HepG2 (cell line): ENCODE results near the gene ISLR. TPM values are rescaled to one million over a fixed set of nuclear protein-coding genes. Genes with fewer than 3 reads are reported as not detected.

Experiments used
- ATAC-seq: fragments of 200-7000 bp; cut with Tn5 transposase; 3 replicates; pipeline ENCODE4 v1.9.1; 2020; ENCODE audit warnings: mild to moderate bottlenecking, moderate library complexity
- BruUV-seq: library from RNA; stranded (reverse); fragments of 400-500 nt; replicated peaks from 2 replicates; lab custom pipeline; 2021; lab: Mats Ljungman, UMichigan
- CTCF ChIA-PET: fragments of 300-600 bp; formaldehyde crosslinking; extraction: SDS; loops from one replicate; lab custom pipeline; 2021; ENCODE audit warnings: low total read pairs, inconsistent platforms, low intra/inter-chr PET ratio; lab: Yijun Ruan, JAX
- POLR2A ChIA-PET: fragments of 350-600 bp; sonication (Branson Sonifier 250); formaldehyde crosslinking; loops from one replicate; lab custom pipeline; 2020; ENCODE audit warnings: antibody characterized with exemption, inconsistent platforms; lab: Yijun Ruan, JAX
- DNase-seq: peaks from one replicate; pipeline ENCODE4 v3.0.0-alpha.2; 2015; ENCODE audit warnings: low spot score
- FAIRE-seq: peaks from 3 replicates; lab custom pipeline; 2011; peaks lifted over from hg19 to GRCh38; lab: Jason Lieb, UNC
- H2AFZ ChIP-seq: one replicate; pipeline ENCODE4 v1.6.1; 2011; ENCODE audit warnings: low read length, inconsistent platforms
- H3K27ac ChIP-seq: fragments of 300-600 bp; 3 replicates; pipeline ENCODE4 v1.8.0; 2011; ENCODE audit warnings: mixed run types, mild to moderate bottlenecking, mixed read lengths, low read length, inconsistent platforms; ENCODE audit not compliant: insufficient read depth; ENCODE audit errors: extremely low read length
- H3K27me3 ChIP-seq, 2 experiments: fragments of 200-600 bp in 1 of 2; 2 replicates in 1 of 2; 3 replicates in 1 of 2; pipeline versions ENCODE4 v1.6.0 to v1.8.0; 2011; ENCODE audit warnings: low read length in 2 of 2, mild to moderate bottlenecking in 2 of 2, moderate library complexity in 2 of 2, inconsistent platforms in 1 of 2; ENCODE audit not compliant: insufficient read depth in 2 of 2, control insufficient read depth in 1 of 2
- H3K36me3 ChIP-seq, 2 experiments: fragments of 200-600 bp in 1 of 2; replicated peaks in 1 of 2; 2 replicates in 1 of 2; 3 replicates in 1 of 2; pipeline versions ENCODE4 v1.5.1 to v1.8.0; 2011; ENCODE audit warnings: low read length in 2 of 2, inconsistent platforms in 1 of 2; ENCODE audit not compliant: insufficient read depth in 2 of 2, control insufficient read depth in 1 of 2
- H3K4me1 ChIP-seq: 2 replicates; pipeline ENCODE4 v1.5.1; 2012; ENCODE audit warnings: low read length, inconsistent platforms; ENCODE audit not compliant: insufficient read depth
- H3K4me2 ChIP-seq: 2 replicates; pipeline ENCODE4 v1.6.0; 2011; ENCODE audit warnings: low read depth, low read length, inconsistent platforms
- H3K4me3 ChIP-seq, 3 experiments: fragments of 200-600 bp in 1 of 3; sonication (generic), shearing (Covaris generic) in 1 of 3; replicated peaks in 1 of 3; 2 replicates each; pipeline ENCODE4 v1.5.1; 2011 to 2016; ENCODE audit warnings: low read length in 3 of 3, inconsistent platforms in 2 of 3, low read depth in 2 of 3, mild to moderate bottlenecking in 2 of 3, control low read depth in 1 of 3, mixed read lengths in 1 of 3; ENCODE audit not compliant: insufficient read depth in 1 of 3
- H3K79me2 ChIP-seq: one replicate; pipeline ENCODE4 v1.6.1; 2011; ENCODE audit warnings: low read length, inconsistent platforms; ENCODE audit not compliant: insufficient read depth
- H3K9ac ChIP-seq: 2 replicates; pipeline ENCODE4 v1.6.0; 2011; ENCODE audit warnings: mild to moderate bottlenecking, low read depth, low read length, inconsistent platforms; ENCODE audit not compliant: insufficient read depth
- H3K9me3 ChIP-seq: 2 replicates; pipeline ENCODE4 v1.5.1; 2012; ENCODE audit warnings: mild to moderate bottlenecking, low read length
- H4K20me1 ChIP-seq: 2 replicates; pipeline ENCODE4 v1.6.0; 2011; ENCODE audit warnings: inconsistent platforms, mild to moderate bottlenecking, low read length, moderate library complexity; ENCODE audit not compliant: insufficient read depth
- AHR ChIP-seq: IDR thresholded peaks from 2 replicates; pipeline ENCODE4 v1.6.1; 2018; ENCODE audit warnings: missing genetic modification reagents, missing compliant biosample characterization
- PLRG1 ChIP-seq: fragments of 450-650 bp; conservative IDR thresholded peaks from 2 replicates; pipeline ENCODE4 v1.6.1; 2016
- RORA ChIP-seq: sonication (generic); formaldehyde crosslinking; IDR thresholded peaks from 2 replicates; pipeline ENCODE4 v1.5.0; 2020; ENCODE audit warnings: mild to moderate bottlenecking, missing genetic modification reagents, moderate library complexity
- ZBTB42 ChIP-seq: sonication (generic); formaldehyde crosslinking; IDR thresholded peaks from 2 replicates; pipeline ENCODE4 v1.5.0; 2020; ENCODE audit warnings: mild to moderate bottlenecking, missing genetic modification reagents
- ZBTB7A ChIP-seq: sonication (generic); formaldehyde crosslinking; IDR thresholded peaks from 2 replicates; pipeline ENCODE4 v1.8.0; 2022; ENCODE audit warnings: mild to moderate bottlenecking, missing genetic modification reagents
- ZKSCAN8 ChIP-seq: IDR thresholded peaks from 2 replicates; pipeline ENCODE4 v1.6.1; 2016; ENCODE audit warnings: borderline replicate concordance, missing genetic modification reagents, missing compliant biosample characterization
- WGBS: methylation state at CpG from one replicate; pipeline ENCODE4 v1.1.6; 2017; ENCODE audit warnings: low lambda C conversion rate; 5-methylcytosine and 5-hydroxymethylcytosine counted together
- in situ Hi-C: cut with HindIII; loops from 2 replicates; pipeline ENCODE4 v1.10.0; 2017; ENCODE audit warnings: low pct_unique_long_range_greater_than_20kb; ENCODE audit not compliant: extremely low pct_ligation_motif_present
- intact Hi-C: fragments of 100-400 bp; cut with micrococcal nuclease; formaldehyde crosslinking; loops from one replicate; pipeline ENCODE4 v1.10.0; 2022; ENCODE audit not compliant: unreplicated experiment
- polyA plus RNA-seq, 8 experiments: library from polyadenylated mRNA; depleted of rRNA in 3 of 8; stranded (reverse) in 7 of 8; unstranded in 1 of 8; fragments of >200 nt; fragmentation: Illumina TruSeq in 4 of 8; extraction: Trizol in 4 of 8; gene quantifications; 2 replicates each; pipeline versions ENCODE4 v1.2.1 to v1.2.3, GENCODE V29; 2011 to 2016; ENCODE audit warnings: low read depth in 4 of 8, missing spikeins in 1 of 8, mixed read lengths in 1 of 8; ENCODE audit not compliant: insufficient read depth in 1 of 8
- total RNA-seq, 5 experiments: library from RNA; depleted of rRNA; stranded (reverse); fragments of >200 nt; fragmentation: Illumina TruSeq; extraction: Trizol; gene quantifications; 2 replicates each; pipeline ENCODE4 v1.2.3, GENCODE V29; 2016; ENCODE audit warnings: low read depth in 1 of 5
- TF ChIP-seq, protein P1 (sequence below): sonication (generic); formaldehyde crosslinking; IDR thresholded peaks from 2 replicates; pipeline ENCODE4 v1.4.0; 2020; ENCODE audit warnings: missing genetic modification reagents, borderline replicate concordance
- TF ChIP-seq, protein P2 (sequence below): sonication (generic); formaldehyde crosslinking; IDR thresholded peaks from 2 replicates; pipeline ENCODE4 v1.4.0; 2020; ENCODE audit warnings: mild to moderate bottlenecking, missing genetic modification reagents

The ISLR gene
- total and polyA plus RNA-seq, 2 of the 13 experiments (the other 11 are each of a cell fraction or from before 2014, with no cell fraction given): not detected

DNA sequence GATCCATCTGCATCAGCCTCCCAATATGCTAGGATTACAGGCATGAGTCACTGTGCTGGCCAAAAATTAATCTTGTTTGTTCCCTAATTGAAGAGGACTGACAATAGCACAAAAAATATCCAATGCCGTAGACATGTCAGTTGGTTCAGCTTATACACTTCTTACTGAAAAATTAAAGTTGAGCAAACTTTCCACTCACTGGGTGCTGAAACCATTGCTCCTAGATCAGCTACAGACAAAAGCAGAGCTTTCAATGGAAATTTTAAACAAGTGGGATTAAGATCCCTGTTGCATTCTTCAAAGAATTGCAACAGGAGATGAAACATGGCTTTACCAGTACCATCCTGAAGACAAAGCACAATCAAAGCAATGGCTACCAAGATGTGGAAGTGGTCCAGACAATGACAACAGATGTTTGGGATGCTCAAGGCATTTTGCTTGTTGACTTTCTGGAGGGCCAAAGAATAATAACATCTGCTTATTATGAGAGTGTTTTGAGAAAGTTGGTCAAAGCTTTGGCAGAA, 27.2 kb upstream of the ISLR start:
- WGBS: 41% methylated on average over 1 of the region's 1 CpG
- Histone ChIP-seq H3K79me2 (no peaks in the 10 kb centered on the region), H3K4me1 (no peaks in the 10 kb centered on the region), H3K36me3 (no peaks in the 10 kb centered on the region), H3K4me3 (no peak overlapping the region), H3K27ac (no peak overlapping the region), H3K9ac (no peak overlapping the region), H3K9me3 (no peaks in the 10 kb centered on the region), H3K4me2 (no peak overlapping the region), H2AFZ (no peak overlapping the region), H4K20me1 (no peaks in the 10 kb centered on the region), H3K27me3 (no peaks in the 10 kb centered on the region; a peak in 1 of 5 replicates)
- in situ Hi-C loops: no loop called here
- ATAC-seq: no peak
- intact Hi-C loops: no loop called here
- FAIRE-seq: no peak
- ChIA-PET POLR2A (no interaction called here), CTCF (no interaction called here)
- DNase-seq: no peak
- BruUV-seq: no TSS peak
- TF ChIP-seq ZBTB42 (CRISPR knock-in tag) (no peak), ZKSCAN8 (CRISPR knock-in tag) (no peak), RORA (no peak), PLRG1 (no peak), ZBTB7A (CRISPR knock-in tag) (no peak), AHR (CRISPR knock-in tag) (no peak)
- TF ChIP-seq, protein P1, sequence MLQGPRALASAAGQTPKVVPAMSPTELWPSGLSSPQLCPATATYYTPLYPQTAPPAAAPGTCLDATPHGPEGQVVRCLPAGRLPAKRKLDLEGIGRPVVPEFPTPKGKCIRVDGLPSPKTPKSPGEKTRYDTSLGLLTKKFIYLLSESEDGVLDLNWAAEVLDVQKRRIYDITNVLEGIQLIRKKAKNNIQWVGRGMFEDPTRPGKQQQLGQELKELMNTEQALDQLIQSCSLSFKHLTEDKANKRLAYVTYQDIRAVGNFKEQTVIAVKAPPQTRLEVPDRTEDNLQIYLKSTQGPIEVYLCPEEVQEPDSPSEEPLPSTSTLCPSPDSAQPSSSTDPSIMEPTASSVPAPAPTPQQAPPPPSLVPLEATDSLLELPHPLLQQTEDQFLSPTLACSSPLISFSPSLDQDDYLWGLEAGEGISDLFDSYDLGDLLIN (CRISPR knock-in tag): no peak
- TF ChIP-seq, protein P2, sequence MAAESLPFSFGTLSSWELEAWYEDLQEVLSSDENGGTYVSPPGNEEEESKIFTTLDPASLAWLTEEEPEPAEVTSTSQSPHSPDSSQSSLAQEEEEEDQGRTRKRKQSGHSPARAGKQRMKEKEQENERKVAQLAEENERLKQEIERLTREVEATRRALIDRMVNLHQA (CRISPR knock-in tag): no peak
